Adrenal gland (tissue), 5 donors: ENCODE results near the gene FKBP2.

ENCODE experiments used
- CTCF ChIP-seq, 6 experiments: fragments of 450-650 bp in 4 of 6; fragments of 200-600 bp in 2 of 6; sonication (generic) in 1 of 6; IDR thresholded peaks; 1 replicate in 5 of 6; 2 replicates in 1 of 6; pipeline versions ENCODE4 v1.5.1 to v1.8.0; 2016 to 2021; ENCODE audit warnings: antibody characterized with exemption in 6 of 6, mild to moderate bottlenecking in 2 of 6, moderate library complexity in 1 of 6
- POLR2A ChIP-seq, 2 donors: fragments of 450-650 bp; IDR thresholded peaks; one replicate each; pipeline ENCODE4 v1.6.1; 2017; ENCODE audit warnings: antibody characterized with exemption in 2 of 2, mild to moderate bottlenecking in 2 of 2, moderate library complexity in 1 of 2
- donor health status: DM: no; HTN: no; CAD: no.

GRCh38 chr11:64202992-64203391, 37.9 kb upstream of the FKBP2 start:
- TF ChIP-seq CTCF (IDR thresholded peaks at IDR 0.05) (no peak), POLR2A (IDR thresholded peaks at IDR 0.05) (no peak)
